Measurements from ENCODE around the gene CST3.

DNA sequence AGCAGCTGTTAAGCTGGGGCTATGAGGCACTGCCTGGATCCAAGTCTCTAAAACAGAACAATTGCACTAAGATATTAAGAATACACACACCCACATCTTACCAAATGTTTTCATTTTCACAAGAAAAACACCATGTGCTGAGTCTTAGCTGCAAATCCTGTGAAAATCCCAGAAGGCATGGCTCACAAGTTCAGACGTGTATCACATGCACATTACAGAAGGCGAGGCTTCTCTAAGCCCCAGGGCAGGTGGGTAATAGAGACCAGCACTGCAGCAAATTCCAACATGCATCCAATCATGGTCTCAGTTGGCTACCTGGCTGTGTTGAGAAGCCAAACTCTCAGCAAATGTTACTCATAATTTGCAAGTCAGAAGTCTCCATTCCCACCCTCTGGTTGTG is 16.2 kb upstream of the CST3 start:
- TF ChIP-seq EZH2 (IDR thresholded peaks at IDR 0.05; ENCODE audit: borderline replicate concordance, low read depth, low read length, poor library complexity, severe bottlenecking) = no peak
- TF ChIP-seq, protein P1, sequence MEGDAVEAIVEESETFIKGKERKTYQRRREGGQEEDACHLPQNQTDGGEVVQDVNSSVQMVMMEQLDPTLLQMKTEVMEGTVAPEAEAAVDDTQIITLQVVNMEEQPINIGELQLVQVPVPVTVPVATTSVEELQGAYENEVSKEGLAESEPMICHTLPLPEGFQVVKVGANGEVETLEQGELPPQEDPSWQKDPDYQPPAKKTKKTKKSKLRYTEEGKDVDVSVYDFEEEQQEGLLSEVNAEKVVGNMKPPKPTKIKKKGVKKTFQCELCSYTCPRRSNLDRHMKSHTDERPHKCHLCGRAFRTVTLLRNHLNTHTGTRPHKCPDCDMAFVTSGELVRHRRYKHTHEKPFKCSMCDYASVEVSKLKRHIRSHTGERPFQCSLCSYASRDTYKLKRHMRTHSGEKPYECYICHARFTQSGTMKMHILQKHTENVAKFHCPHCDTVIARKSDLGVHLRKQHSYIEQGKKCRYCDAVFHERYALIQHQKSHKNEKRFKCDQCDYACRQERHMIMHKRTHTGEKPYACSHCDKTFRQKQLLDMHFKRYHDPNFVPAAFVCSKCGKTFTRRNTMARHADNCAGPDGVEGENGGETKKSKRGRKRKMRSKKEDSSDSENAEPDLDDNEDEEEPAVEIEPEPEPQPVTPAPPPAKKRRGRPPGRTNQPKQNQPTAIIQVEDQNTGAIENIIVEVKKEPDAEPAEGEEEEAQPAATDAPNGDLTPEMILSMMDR (conservative IDR thresholded peaks at IDR 0.05; ENCODE audit: low read depth, low read length) = no peak
